CD4-positive, alpha-beta T cell treated with Interleukin-4 for 4 hours (primary cell): ENCODE results near the gene CZIB.
A peak's percentile ranks its signal among the peaks of the same experiment; 100 is the strongest.

Source experiments
- DNase-seq: peaks from one replicate; pipeline ENCODE4 v3.0.0-alpha.2; 2020

CZIB gene

GRCh38 chr1:53220171-53220961 is at the start of gene CZIB:
CZIB (minus strand) TSS chr1:53220634; CDS start chr1:53220575, 59 bp downstream.
- DNase-seq, result peak; percentile 93

DNA sequence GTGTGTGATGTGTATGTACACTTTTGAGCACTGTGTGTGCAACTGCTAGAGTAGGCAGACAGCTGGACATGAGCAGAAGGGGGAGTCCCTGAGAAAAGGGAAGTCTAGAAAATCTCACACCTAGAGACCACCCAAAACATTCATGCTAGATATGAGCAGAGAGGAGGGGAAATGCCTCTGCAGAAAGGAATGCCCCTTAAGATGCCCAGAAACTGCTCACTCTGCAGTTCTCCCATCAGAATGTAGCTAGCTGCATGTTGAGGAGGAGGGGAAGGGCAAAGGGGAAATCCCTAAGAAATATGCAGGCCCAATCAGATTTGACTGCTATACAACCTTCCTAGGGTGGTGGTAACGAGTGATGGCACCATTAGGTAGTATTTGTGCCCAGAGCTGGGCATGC is 49.7 kb upstream of the CZIB start:
- no peak for DNase-seq

DNA sequence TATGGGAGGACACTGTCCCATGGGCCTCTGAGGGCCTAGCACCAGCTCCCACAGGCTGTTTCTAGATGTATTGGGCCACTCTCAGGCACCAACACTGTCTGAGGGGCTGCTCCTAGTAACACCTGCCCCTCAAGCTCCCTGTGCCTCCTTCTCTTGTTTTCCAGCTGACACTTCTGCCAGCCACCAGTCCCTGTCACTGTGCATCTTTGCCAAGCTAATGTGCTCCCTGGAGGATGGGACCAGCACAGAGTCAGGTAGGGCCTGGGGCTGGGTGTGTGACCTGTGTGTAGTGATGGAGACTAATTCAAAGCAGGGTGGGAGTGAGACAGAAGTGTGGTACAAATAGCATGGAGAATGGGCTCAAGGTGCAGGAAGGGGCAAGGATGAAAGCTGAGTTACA is 47.3 kb upstream of the CZIB start:
- no peak for DNase-seq

DNA sequence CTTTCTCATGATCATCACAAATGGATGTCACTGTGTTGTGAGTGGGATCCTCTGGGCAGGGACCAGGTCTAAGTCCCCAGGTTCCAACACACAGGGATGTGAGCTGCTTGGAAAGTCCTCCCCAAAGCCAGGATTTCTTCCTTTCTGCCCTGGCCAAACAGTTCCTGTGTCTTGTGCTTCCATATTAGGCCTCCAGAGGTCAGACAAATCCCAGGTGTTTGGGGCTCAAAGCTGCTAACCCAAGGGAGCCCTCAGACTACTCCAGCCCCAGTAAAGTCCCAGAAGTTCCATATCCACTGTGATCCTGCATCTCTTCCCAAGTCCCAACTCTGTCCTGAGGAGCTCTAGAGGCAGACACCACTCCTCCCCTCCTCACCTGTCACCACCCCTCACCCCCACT is 45.6 kb upstream of the CZIB start:
- no peak for DNase-seq

DNA sequence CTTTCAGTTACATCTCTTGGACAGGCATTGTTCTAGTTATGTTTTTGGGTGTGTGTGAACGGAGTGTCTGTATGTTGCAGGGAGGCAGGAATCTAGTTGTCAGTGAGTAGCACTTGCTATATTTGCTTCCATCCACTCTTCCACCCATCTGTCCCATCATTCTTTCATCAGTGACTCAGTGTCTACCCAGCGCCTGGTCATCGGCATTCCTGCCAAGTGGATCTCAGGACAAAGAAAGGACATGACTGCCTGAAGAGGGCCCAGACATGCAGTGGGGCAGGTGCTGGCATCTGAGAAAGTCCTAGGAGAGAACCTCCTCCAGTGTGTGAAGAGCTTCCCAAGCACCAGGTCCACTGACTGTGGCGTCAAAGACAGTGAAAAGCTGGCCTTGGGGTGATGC is 45.1 kb upstream of the CZIB start:
- no peak for DNase-seq

- no peak for DNase-seq
Observed at GRCh38 chr1:53264048-53264447, 43.6 kb upstream of the CZIB start.

GRCh38 chr1:53262000-53262399 is 41.6 kb upstream of the CZIB start:
- no peak for DNase-seq

DNA sequence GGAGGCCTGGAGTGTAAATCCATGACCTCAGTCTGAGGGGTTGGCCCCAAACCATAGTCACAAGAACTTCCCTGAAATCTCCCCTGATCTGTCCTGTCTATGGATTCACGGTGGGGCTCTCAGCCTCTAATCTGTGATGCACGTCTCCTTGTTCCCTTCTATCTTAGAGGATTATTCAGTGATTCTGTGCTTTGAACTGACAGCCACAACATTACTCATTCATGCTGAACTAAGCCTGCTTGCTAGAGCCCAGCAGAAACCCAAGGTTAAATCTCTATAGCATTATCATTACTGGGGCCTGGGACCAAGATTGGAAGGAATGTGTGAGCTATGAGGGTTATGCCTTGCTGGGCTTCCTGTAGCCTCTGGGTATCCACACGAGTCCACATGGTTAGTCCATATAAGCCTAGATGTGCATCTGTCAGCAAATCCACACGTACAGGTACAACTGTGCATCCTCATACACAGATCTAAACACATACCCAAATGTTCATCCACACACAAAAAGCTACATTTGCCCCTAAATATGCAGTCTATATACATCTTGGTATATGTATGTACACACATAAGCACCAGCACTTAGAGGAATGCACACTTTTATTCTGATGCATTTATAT is 40.3 kb upstream of the CZIB start:
- no peak for DNase-seq

GRCh38 chr1:53259932-53260331 is 39.5 kb upstream of the CZIB start:
- no peak for DNase-seq

- no peak for DNase-seq
Observed at GRCh38 chr1:53258216-53258615, 37.8 kb upstream of the CZIB start.

DNA sequence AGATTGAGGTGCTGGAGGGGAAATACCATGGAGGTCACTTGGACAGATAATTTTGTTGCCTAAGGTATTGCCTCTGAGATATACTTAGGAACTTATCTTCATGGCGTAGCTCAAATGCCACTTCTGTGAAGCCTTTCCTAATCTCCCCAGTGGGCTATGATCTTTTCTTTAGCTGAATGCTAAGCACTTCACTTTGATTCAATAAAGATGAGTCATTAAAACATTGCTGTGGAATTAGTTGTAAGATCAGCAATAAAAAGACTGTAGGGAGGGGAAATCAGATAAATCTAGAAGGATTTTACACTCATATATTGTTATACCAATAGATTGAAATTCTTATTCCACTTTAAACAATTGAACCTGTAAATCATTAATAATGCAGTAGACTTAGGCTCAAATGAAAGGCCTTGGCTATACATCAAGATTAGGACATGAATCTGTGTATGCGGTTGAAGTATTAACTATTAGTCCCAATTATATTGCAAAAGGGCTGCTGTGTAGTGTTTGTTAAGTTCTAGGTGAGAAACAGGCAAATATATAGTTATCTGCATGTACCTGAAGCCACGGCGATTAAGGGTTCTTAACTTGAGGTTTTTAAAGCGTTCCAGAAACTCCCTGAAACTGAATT is 37.1 kb upstream of the CZIB start:
- DNase-seq, result no peak

DNA sequence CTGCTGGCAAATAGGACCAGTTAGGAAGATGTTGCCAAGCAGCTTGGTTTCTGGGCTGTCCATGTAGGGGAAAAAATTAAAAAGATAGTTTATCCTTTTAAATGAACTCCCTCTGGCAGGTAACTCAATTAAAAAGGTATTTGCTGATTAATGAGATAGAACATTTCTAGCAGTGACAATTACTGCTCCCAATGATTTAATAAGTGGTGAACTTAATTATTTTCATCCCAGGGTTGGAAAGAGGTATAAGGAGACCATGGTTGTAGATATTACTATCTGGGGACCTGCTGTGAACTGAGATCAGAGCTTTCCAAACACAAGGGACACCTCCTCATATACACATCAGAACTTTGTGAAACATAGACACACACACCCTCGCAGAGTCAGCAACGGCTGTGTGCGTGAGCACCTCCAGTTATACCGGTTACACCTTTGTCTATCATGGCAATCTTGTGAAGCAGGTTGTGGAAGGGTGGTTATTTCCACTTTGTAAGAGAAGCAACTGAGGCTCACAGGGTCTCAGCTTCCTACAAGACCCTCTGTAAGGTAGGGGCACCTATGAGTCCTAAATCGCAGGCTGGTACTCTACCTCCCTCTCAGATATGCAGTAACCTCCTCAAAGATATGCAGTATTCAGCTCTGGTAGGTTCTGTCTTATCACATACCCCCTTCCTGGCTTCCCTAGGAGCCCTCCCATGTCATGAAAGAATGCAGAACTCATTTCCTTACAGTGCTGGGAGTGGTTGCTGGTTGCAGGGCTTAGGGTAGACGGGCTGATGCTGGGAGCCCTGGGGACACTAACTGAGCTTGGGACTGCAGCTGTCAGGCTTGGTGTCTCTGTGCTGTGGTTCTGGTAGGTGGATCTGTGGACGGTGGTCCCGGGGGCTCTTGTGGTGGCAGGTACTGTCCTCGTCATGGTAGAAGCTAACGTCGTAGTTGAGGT is 36.3 kb upstream of the CZIB start:
- DNase-seq, result no peak

DNA sequence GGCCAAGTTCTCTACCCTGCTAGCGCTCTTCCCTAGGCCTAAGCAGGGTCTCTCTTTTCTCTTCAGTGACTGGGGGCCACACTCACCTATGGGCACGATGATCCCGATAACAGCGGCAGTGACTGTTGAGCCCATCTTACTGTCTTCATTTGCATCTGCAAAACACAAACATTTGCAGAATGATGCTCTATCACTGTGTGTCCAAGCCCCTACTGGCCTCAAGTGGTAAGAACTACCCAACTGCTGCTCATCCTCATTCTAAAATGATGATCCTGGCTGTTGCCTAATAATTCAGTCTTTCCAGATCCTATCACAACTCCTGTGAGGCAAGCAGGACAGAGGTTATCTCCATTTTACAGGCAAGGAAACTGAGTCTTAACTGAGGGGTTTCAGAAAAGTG is 34.6 kb upstream of the CZIB start:
- DNase-seq, result no peak

- no peak for DNase-seq
Observed at GRCh38 chr1:53254011-53254640, 33.7 kb upstream of the CZIB start.

- no peak for DNase-seq
Observed at GRCh38 chr1:53250325-53250724, 29.9 kb upstream of the CZIB start.

DNA sequence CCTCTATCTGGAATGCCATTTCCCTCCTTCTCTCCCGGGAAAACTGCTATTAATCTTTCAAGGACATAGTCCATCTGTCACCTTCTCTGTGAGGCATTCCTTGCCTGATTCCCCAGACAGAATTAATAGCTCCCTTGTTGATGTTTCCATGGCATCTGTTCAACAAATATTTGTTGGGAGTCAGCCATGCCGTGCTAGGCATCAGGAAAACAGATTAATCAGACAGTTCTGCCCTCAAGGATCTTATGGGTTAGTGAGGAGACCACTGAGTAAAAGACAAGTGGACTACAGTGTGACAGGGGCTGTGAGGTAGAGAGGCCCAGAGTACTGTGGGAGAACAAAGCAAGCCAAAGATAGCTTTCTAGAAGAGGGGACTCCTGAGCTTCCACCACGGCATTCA is 29.3 kb upstream of the CZIB start:
- no peak for DNase-seq

DNA sequence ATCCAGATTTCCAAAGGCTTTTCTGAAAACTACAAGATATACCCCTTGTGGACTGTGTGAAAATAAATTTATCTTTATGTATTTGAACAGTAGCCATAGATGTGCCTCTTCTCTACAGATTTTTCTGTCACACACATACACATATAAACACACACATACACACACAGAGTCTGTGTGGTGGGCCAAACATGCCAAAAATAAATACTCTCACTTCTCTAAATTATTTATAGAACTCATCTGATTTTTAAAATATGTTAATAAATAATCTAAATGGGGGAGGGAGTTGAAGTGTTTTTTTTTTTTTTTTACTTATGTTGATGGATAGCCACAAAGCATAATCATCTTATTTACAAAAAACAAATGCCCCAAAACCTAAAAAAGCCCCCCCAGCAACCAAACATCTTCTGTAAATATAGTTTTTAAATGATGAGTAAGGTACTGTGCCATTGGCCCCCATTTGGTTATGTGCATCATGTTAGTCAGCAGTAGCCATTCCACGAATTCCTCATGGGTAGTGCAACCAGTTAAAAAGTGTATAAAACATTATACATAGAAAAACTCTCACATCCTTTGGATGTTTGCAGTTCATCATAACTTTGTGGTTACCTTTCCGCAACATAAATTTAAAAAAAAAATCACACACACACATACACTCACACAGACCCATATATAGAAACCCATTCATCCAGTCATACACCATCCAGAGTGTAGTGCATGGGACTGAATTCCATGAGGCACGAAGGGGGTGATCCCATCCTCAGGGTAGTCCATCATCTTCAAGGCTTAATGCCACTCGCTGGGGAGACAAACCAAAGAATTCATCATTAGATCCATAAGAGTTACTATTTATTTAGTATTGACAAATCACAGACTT is 26.1 kb upstream of the CZIB start:
- no peak for DNase-seq

GRCh38 chr1:53244141-53244540 is 23.7 kb upstream of the CZIB start:
- no peak for DNase-seq

- no peak for DNase-seq
Observed at GRCh38 chr1:53242381-53242780, 21.9 kb upstream of the CZIB start.

- DNase-seq, result no peak
Observed at GRCh38 chr1:53241828-53242227, 21.4 kb upstream of the CZIB start.
